IMR-90 (cell line): ENCODE results near the gene CDV3. TPM values are rescaled to one million over a fixed set of nuclear protein-coding genes. Genes with fewer than 3 reads are reported as not detected.

Experiments used
- ATAC-seq: fragments of 200-7000 bp; cut with Tn5 transposase; 2 replicates; pipeline ENCODE4 v1.9.1; 2020; ENCODE audit warnings: low read depth, mild to moderate bottlenecking, moderate library complexity
- BruUV-seq: library from RNA; stranded (reverse); fragments of 400-500 nt; replicated peaks from 2 replicates; lab custom pipeline; 2021; lab: Mats Ljungman, UMichigan
- CTCF ChIA-PET: fragments of 300-600 bp; formaldehyde crosslinking; extraction: SDS; loops from one replicate; lab custom pipeline; 2021; ENCODE audit warnings: antibody characterized with exemption; lab: Yijun Ruan, JAX
- POLR2A ChIA-PET: fragments of 300-600 bp; sonication (Branson Sonifier 250); formaldehyde crosslinking; loops from one replicate; lab custom pipeline; 2022; ENCODE audit warnings: antibody characterized with exemption; ENCODE audit not compliant: unreplicated experiment; lab: Charles Lee
- DNase-seq: peaks from one replicate; pipeline ENCODE4 v3.0.0; 2013
- H2AFZ ChIP-seq: replicated peaks from 2 replicates; pipeline ENCODE3; 2013; ENCODE audit warnings: low read length, mild to moderate bottlenecking; ENCODE audit not compliant: poor library complexity
- H2AK5ac ChIP-seq: 2 replicates; pipeline ENCODE4 v1.6.1; 2013; ENCODE audit warnings: low read depth, low read length, inconsistent platforms
- H2AK9ac ChIP-seq: replicated peaks from 2 replicates; pipeline ENCODE3; 2013; ENCODE audit warnings: mild to moderate bottlenecking, low read depth, low read length, moderate library complexity; ENCODE audit not compliant: poor library complexity
- H2BK120ac ChIP-seq: 2 replicates; pipeline ENCODE4 v1.6.1; 2013; ENCODE audit warnings: low read depth, low read length, inconsistent platforms
- H2BK15ac ChIP-seq: 3 replicates; pipeline ENCODE4 v1.6.1; 2013; ENCODE audit warnings: low read depth, low read length, inconsistent platforms
- H2BK20ac ChIP-seq: 2 replicates; pipeline ENCODE4 v1.6.1; 2013; ENCODE audit warnings: low read depth, mild to moderate bottlenecking, inconsistent platforms, low read length, moderate library complexity
- H2BK5ac ChIP-seq: 2 replicates; pipeline ENCODE4 v1.6.1; 2013; ENCODE audit warnings: mild to moderate bottlenecking, low read depth, low read length, inconsistent platforms; ENCODE audit not compliant: poor library complexity, severe bottlenecking
- H3K14ac ChIP-seq: replicated peaks from 2 replicates; pipeline ENCODE4 v1.6.1; 2013; ENCODE audit warnings: low read depth, low read length, inconsistent platforms
- H3K18ac ChIP-seq: 2 replicates; pipeline ENCODE4 v1.6.1; 2013; ENCODE audit warnings: low read depth, low read length, control low read depth
- H3K23ac ChIP-seq: 2 replicates; pipeline ENCODE4 v1.6.1; 2013; ENCODE audit warnings: low read depth, low read length, inconsistent platforms
- H3K27ac ChIP-seq: 2 replicates; pipeline ENCODE4 v1.5.1; 2013; ENCODE audit warnings: mild to moderate bottlenecking, control low read depth, low read length; ENCODE audit not compliant: insufficient read depth
- H3K27me3 ChIP-seq: 2 replicates; pipeline ENCODE4 v1.6.1; 2013; ENCODE audit warnings: low read length; ENCODE audit not compliant: control insufficient read depth, insufficient read depth
- H3K36me3 ChIP-seq: 2 replicates; pipeline ENCODE4 v1.6.1; 2013; ENCODE audit warnings: low read length, mixed read lengths; ENCODE audit not compliant: control insufficient read depth, insufficient read depth
- H3K4ac ChIP-seq: 2 replicates; pipeline ENCODE4 v1.6.1; 2013; ENCODE audit warnings: low read depth, low read length, inconsistent platforms
- H3K4me1 ChIP-seq: 2 replicates; pipeline ENCODE4 v1.6.1; 2013; ENCODE audit warnings: low read length, mixed read lengths; ENCODE audit not compliant: control insufficient read depth, insufficient read depth
- H3K4me2 ChIP-seq: 2 replicates; pipeline ENCODE4 v1.6.1; 2013; ENCODE audit warnings: low read depth, mild to moderate bottlenecking, control low read depth, low read length, moderate library complexity
- H3K4me3 ChIP-seq: 2 replicates; pipeline ENCODE4 v1.5.1; 2013; ENCODE audit warnings: low read depth, mild to moderate bottlenecking, control low read depth, low read length, moderate library complexity; ENCODE audit not compliant: insufficient read depth
- H3K56ac ChIP-seq: 2 replicates; pipeline ENCODE4 v1.6.1; 2013; ENCODE audit warnings: low read length, inconsistent platforms; ENCODE audit not compliant: insufficient read depth; ENCODE audit errors: extremely low read depth
- H3K79me1 ChIP-seq, 2 experiments: 2 replicates each; pipeline ENCODE4 v1.6.1; 2013; ENCODE audit warnings: low read length in 2 of 2, inconsistent platforms in 1 of 2, low read depth in 1 of 2
- H3K9ac ChIP-seq: 2 replicates; pipeline ENCODE4 v1.6.1; 2013; ENCODE audit warnings: low read depth, low read length, control low read depth
- H3K9me1 ChIP-seq: 2 replicates; pipeline ENCODE4 v1.6.1; 2013; ENCODE audit warnings: low read length, inconsistent platforms; ENCODE audit not compliant: insufficient read depth
- H3K9me3 ChIP-seq: 2 replicates; pipeline ENCODE4 v1.6.1; 2013; ENCODE audit warnings: low read length; ENCODE audit not compliant: control insufficient read depth, insufficient read depth
- H4K20me1 ChIP-seq: 2 replicates; pipeline ENCODE4 v1.6.1; 2013; ENCODE audit warnings: low read length, inconsistent platforms; ENCODE audit not compliant: insufficient read depth
- H4K5ac ChIP-seq: 2 replicates; pipeline ENCODE4 v1.6.1; 2013; ENCODE audit warnings: mild to moderate bottlenecking, low read depth, low read length, control low read depth
- H4K8ac ChIP-seq, 2 experiments: 2 replicates each; pipeline ENCODE4 v1.6.1; 2013; ENCODE audit warnings: low read depth in 2 of 2, low read length in 2 of 2, control low read depth in 1 of 2, inconsistent platforms in 1 of 2
- H4K91ac ChIP-seq: 2 replicates; pipeline ENCODE4 v1.6.1; 2013; ENCODE audit warnings: low read depth, low read length, inconsistent platforms; ENCODE audit not compliant: insufficient read depth
- BHLHE40 ChIP-seq: fragments of 150-350 bp; IDR thresholded peaks from 2 replicates; pipeline ENCODE4 v1.6.1; 2016; ENCODE audit warnings: mild to moderate bottlenecking, low read depth, low read length
- CHD1 ChIP-seq: IDR thresholded peaks from 2 replicates; pipeline ENCODE4 v1.6.1; 2012; ENCODE audit warnings: low read depth, low read length, improper control_type of control experiment
- FOS ChIP-seq: fragments of 150-350 bp; IDR thresholded peaks from 2 replicates; pipeline ENCODE4 v1.6.1; 2016; ENCODE audit warnings: low read depth, low read length
- MAFK ChIP-seq: IDR thresholded peaks from 2 replicates; pipeline ENCODE4 v1.6.1; 2012; ENCODE audit warnings: low read depth, low read length, improper control_type of control experiment
- POLR2A ChIP-seq: IDR thresholded peaks from 2 replicates; pipeline ENCODE4 v1.6.1; 2012; ENCODE audit warnings: mild to moderate bottlenecking, low read depth, low read length
- RCOR1 ChIP-seq: IDR thresholded peaks from 2 replicates; pipeline ENCODE4 v1.6.1; 2012; ENCODE audit warnings: mild to moderate bottlenecking, low read length, improper control_type of control experiment; ENCODE audit not compliant: insufficient replicate concordance
- WGBS, 2 experiments: methylation state at CpG; one replicate each; pipeline versions ENCODE4 v1.1.5 to v1.1.7; 2013; ENCODE audit warnings: missing lambda C conversion rate in 2 of 2; ENCODE audit not compliant: insufficient read length in 1 of 2; ENCODE audit errors: extremely low coverage in 2 of 2; 5-methylcytosine and 5-hydroxymethylcytosine counted together
- dilution Hi-C: fragments of 300-500 bp; cut with HindIII; formaldehyde crosslinking; loops from one replicate; pipeline ENCODE4 v1.14.3; 2018; ENCODE audit warnings: low sequenced_read_pairs; ENCODE audit not compliant: unreplicated experiment
- in situ Hi-C: fragments of 300-500 bp; cut with MboI; formaldehyde crosslinking; loops from 3 replicates; pipeline ENCODE4 v1.14.3; 2019; ENCODE audit warnings: low sequenced_read_pairs, inconsistent platforms, mixed read lengths
- intact Hi-C: fragments of 100-400 bp; cut with micrococcal nuclease; formaldehyde crosslinking; loops from 2 replicates; pipeline ENCODE4 v1.10.0; 2022
- polyA plus RNA-seq, 3 experiments: library from polyadenylated mRNA; depleted of rRNA; stranded (reverse); fragments of >200 nt; gene quantifications; 2 replicates each; pipeline ENCODE4 v1.2.3, GENCODE V29; 2012; ENCODE audit warnings: low replicate concordance in 1 of 3
- total RNA-seq: library from RNA; depleted of rRNA; stranded (reverse); fragments of >200 nt; gene quantifications from 2 replicates; pipeline ENCODE4 v1.2.3, GENCODE V29; 2012

The CDV3 gene
- total and polyA plus RNA-seq, 2 of the 4 experiments (the other 2 are of a cell fraction), result 93.6 to 120 TPM

DNA sequence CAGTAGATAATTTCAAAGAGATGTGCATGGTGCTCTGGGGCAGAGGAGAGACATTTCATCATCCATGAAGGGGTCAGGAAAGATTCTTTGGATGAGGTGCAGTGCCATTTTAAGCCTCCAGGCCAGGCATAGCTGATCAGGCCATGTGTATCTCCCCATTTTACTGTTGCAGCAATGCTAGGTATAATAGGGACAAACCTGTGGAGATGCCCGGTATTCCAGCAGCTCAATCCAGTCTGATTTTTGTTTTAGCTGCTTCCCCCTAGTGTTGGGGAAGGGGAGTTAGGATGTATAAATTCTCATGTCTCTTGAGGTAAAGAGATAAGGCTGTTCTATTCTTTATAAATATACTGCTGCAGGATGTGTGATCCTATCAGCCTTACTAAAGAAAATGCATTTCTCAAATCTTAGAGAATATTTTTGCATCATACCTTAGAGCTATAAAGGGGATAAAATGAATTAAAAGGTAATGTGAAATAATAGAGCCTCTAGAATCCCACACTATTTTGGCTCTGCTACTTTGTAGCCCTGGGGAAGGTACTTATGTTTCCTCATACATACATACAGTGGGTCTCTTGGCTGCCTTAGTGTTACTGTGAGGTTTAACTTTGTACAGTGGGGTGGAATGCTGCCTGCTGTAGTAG is 5.2 kb downstream of the CDV3 start (continued):
- TF ChIP-seq CHD1, result no peak

- H3K4me3 ChIP-seq, result no peak overlapping the region
- no peak overlapping the region for H2BK120ac ChIP-seq
- no peak overlapping the region for H2AK9ac ChIP-seq
- H3K36me3 ChIP-seq, result peaks cover 61% of the 10 kb centered on the region
- H2BK15ac ChIP-seq, result no peak overlapping the region
- ChIA-PET POLR2A (no interaction called here), CTCF (no interaction called here)
- no peak overlapping the region for H3K9ac ChIP-seq
- DNase-seq (no peak), ATAC-seq (no peak)
- H3K9me3 ChIP-seq, result no peaks in the 10 kb centered on the region
- no peak overlapping the region for H3K27ac ChIP-seq
- no peak overlapping the region for H4K8ac ChIP-seq
- H3K4me1 ChIP-seq, result 0 out of 2 replicates have a peak, but pooled peaks cover 1% of the 10 kb centered on the region
- H3K23ac ChIP-seq, result no peak overlapping the region
- H4K20me1 ChIP-seq, result peaks cover 75% of the 10 kb centered on the region
- H3K14ac ChIP-seq, result no peak overlapping the region
- H3K18ac ChIP-seq, result no peak overlapping the region
- no peak overlapping the region for H2BK5ac ChIP-seq
- in situ Hi-C loops, result no loop called here
- 100% methylated on average over 1 of the region's 6 CpGs; no CpG with 5 or more reads in 1 of the 2 experiments for WGBS, 2 experiments
- H3K4ac ChIP-seq, result no peak overlapping the region
- intact Hi-C loops, result no loop called here
- H3K56ac ChIP-seq, result no peak overlapping the region
- H3K27me3 ChIP-seq, result no peaks in the 10 kb centered on the region
- BruUV-seq, result no TSS peak
- peaks cover 20 to 36% of the 10 kb centered on the region in 2 experiments for H3K79me1 ChIP-seq
- H2AFZ ChIP-seq, result no peak overlapping the region
- peaks cover 2% of the 10 kb centered on the region; the same call in 1 of the 2 replicates for H3K9me1 ChIP-seq
- no peak overlapping the region for H3K4me2 ChIP-seq
- no peak overlapping the region for H2BK20ac ChIP-seq
- H2AK5ac ChIP-seq, result no peak overlapping the region
- no peak overlapping the region for H4K5ac ChIP-seq
- TF ChIP-seq FOS (no peak), RCOR1 (no peak), POLR2A (no peak), MAFK (no peak), BHLHE40 (no peak)
- H4K91ac ChIP-seq, result no peak overlapping the region
- dilution Hi-C loops, result no loop called here
These were observed 9.9 kb downstream of the CDV3 start for GRCh38 chr3:133583396-133583795.
